CD4-positive, alpha-beta T cell (primary cell): ENCODE results near the gene TLL2. TPM values are rescaled to one million over a fixed set of nuclear protein-coding genes. Genes with fewer than 3 reads are reported as not detected.

Experiments
- ATAC-seq: fragments of 200-7000 bp; cut with Tn5 transposase; one replicate; pipeline ENCODE4 v1.10.0; 2022; ENCODE audit warnings: mild to moderate bottlenecking; ENCODE audit not compliant: poor library complexity
- CTCF ChIA-PET: fragments of 350-600 bp; sonication (Branson Sonifier 250); formaldehyde crosslinking; loops from one replicate; lab custom pipeline; 2021; ENCODE audit warnings: antibody characterized with exemption, inconsistent platforms; lab: Charles Lee
- POLR2A ChIA-PET: fragments of 350-600 bp; sonication (Branson Sonifier 250); formaldehyde crosslinking; loops from one replicate; lab custom pipeline; 2021; ENCODE audit warnings: antibody characterized with exemption, inconsistent platforms; lab: Charles Lee
- DNase-seq, 14 experiments: peaks; one replicate each; pipeline ENCODE4 v3.0.0-alpha.2; 2013 to 2020; ENCODE audit warnings: mixed read lengths in 2 of 14
- H3K27ac ChIP-seq, 2 donors: one replicate each; pipeline versions ENCODE4 v1.5.1 to v1.7.0; 2013; ENCODE audit warnings: low read length in 2 of 2, low read depth in 1 of 2, mild to moderate bottlenecking in 1 of 2
- H3K27me3 ChIP-seq, 2 experiments: 1 replicate in 1 of 2; 2 replicates in 1 of 2; pipeline versions ENCODE4 v1.6.1 to v1.7.0; 2013; ENCODE audit warnings: low read length in 2 of 2, control low read depth in 1 of 2, mild to moderate bottlenecking in 1 of 2, moderate library complexity in 1 of 2; ENCODE audit not compliant: insufficient read depth in 2 of 2, control insufficient read depth in 1 of 2
- H3K36me3 ChIP-seq: one replicate; pipeline ENCODE4 v1.6.1; 2013; ENCODE audit warnings: low read length, control low read depth; ENCODE audit not compliant: insufficient read depth
- H3K4me1 ChIP-seq: one replicate; pipeline ENCODE4 v1.6.1; 2013; ENCODE audit warnings: low read length, control low read depth; ENCODE audit not compliant: insufficient read depth
- H3K4me3 ChIP-seq: one replicate; pipeline ENCODE4 v1.5.1; 2013; ENCODE audit warnings: mild to moderate bottlenecking, low read length, moderate library complexity
- H3K9me3 ChIP-seq, 2 experiments: 1 replicate in 1 of 2; 2 replicates in 1 of 2; pipeline versions ENCODE4 v1.6.1 to v1.7.0; 2013; ENCODE audit warnings: low read length in 2 of 2, mild to moderate bottlenecking in 2 of 2, control low read depth in 1 of 2, moderate library complexity in 1 of 2; ENCODE audit not compliant: control insufficient read depth in 1 of 2, insufficient read depth in 1 of 2
- H3K27ac Mint-ChIP-seq: one replicate; pipeline ENCODE4 v1.8.0; 2020; ENCODE audit warnings: mixed read lengths
- H3K27me3 Mint-ChIP-seq: one replicate; pipeline ENCODE4 v1.8.0; 2021; ENCODE audit warnings: mixed read lengths
- H3K36me3 Mint-ChIP-seq: one replicate; pipeline ENCODE4 v1.8.0; 2021; ENCODE audit warnings: low read depth, mixed read lengths
- H3K4me1 Mint-ChIP-seq: one replicate; pipeline ENCODE4 v1.8.0; 2021; ENCODE audit warnings: low read depth, mixed read lengths
- H3K4me3 Mint-ChIP-seq: one replicate; pipeline ENCODE4 v1.8.0; 2020; ENCODE audit warnings: mild to moderate bottlenecking, mixed read lengths
- H3K9me3 Mint-ChIP-seq: one replicate; pipeline ENCODE4 v1.8.0; 2020; ENCODE audit warnings: mixed read lengths
- CTCF ChIP-seq: fragments of 200-600 bp; IDR thresholded peaks from one replicate; pipeline ENCODE4 v1.8.0; 2022; ENCODE audit warnings: antibody characterized with exemption, mild to moderate bottlenecking
- intact Hi-C, 2 experiments: fragments of 100-400 bp; cut with DNase I in 1 of 2; cut with micrococcal nuclease in 1 of 2; formaldehyde crosslinking; loops; one replicate each; pipeline versions ENCODE4 v1.15.1 to v1.9.0; 2023 to 2025; cut with DNase I, micrococcal nuclease
- total RNA-seq, 174 experiments: library from RNA in 2 of 174; stranded (reverse) in 2 of 174; gene quantifications; one replicate each; pipeline ENCODE4 v1.2.3 and lab custom pipeline; 2021 to 2026

TLL2 gene
- total RNA-seq, 2 experiments from 2014 or later = not detected

DNA sequence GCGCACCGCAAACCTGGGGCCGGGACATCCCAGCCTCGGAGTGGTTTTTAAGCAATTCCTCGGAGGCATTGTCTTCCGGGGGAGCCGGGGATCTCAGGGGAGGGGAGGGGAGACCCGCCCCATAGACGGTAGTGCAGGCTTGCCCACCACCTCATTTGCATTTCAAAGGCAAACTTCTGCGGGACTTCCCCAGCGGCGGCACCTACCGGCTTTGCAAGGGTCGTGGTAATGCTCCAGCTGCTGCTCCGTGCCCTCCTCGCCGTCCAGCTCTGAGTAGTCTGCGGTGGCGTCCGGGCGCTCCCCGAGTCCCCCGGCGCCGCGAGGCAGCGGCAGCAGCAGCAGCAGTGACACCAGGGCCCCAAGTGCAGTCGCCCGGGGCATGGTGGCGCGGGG is 425 bp downstream of the TLL2 start:
- Histone ChIP-seq H3K9me3 (peaks cover 0 to 13% of the 10 kb centered on the region in 2 experiments), H3K27me3 (peaks cover 32 to 33% of the 10 kb centered on the region in 2 experiments), H3K4me1 (peaks cover 23% of the 10 kb centered on the region), H3K4me3 (peak overlapping the region; percentile 52), H3K27ac (no peak overlapping the region), H3K36me3 (no peaks in the 10 kb centered on the region)
- H3K27ac Mint-ChIP-seq = no peak overlapping the region
- peaks cover 49% of the 10 kb centered on the region for H3K27me3 Mint-ChIP-seq
- H3K4me1 Mint-ChIP-seq = peaks cover 10% of the 10 kb centered on the region
- DNase-seq (peak in 8 of 14 experiments; percentile 4 to 77 (median 39)), ATAC-seq (peak; percentile 44)
- TF ChIP-seq CTCF = no peak
- intact Hi-C loops = loop anchor here (5.0 to 10.0 kb wide), 2 partner anchors 116 to 118 kb away; no protein-coding TSS in a partner anchor
- peak overlapping the region; percentile 25 for H3K4me3 Mint-ChIP-seq
- CTCF ChIA-PET = interaction anchor here (1.4 kb wide), 1 partner anchor 128 kb away, joined by 3 read pairs; no protein-coding TSS in a partner anchor
- H3K9me3 Mint-ChIP-seq = no peaks in the 10 kb centered on the region
- POLR2A ChIA-PET = interaction anchor here (1.2 kb wide), 1 partner anchor 74 kb away, joined by 4 read pairs; the partner anchor contains the start of gene TM9SF3
- no peaks in the 10 kb centered on the region for H3K36me3 Mint-ChIP-seq

DNA sequence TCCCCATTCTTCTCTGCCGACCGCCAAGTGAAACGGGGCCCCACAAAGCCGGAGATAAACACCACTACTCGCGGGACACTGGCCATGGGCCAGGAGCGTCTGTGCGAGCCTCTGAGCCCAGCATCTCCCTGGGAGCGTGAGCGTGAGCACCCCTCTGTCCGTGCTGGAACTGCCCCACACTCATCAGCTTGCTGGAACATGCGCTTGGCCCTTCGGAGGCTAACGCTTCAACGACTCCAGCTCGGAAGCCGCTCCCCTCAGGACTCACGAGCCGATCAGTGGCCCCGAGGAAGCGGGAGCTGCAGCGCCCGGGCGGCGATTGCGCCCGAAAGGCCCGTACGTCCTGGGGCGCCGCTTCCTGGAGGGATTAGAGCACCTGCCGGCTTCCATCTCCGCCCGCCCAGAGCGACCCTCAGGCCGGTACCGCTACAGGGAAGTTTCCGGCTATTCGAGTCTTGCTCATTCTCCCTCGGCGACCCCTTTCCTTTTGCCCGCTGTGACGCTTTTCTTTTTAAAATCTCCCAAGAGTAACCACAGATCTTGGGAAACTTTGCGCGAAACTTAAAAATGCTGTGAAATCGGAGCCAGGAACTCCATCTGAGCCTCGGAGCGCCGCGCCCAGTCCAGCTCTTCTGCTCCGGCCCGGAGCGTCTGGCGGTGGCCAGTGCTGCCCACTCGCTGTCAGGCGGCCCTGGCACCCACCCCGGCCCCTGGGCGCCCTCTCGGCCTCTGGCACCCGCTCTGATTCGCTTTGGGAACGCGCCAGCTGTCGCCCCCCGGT is 1.0 kb downstream of the TLL2 start:
- Histone ChIP-seq H3K4me3 (peak overlapping the region; percentile 52), H3K36me3 (no peaks in the 10 kb centered on the region), H3K9me3 (peaks cover 0 to 13% of the 10 kb centered on the region in 2 experiments), H3K27ac (no peak overlapping the region), H3K27me3 (peaks cover 33 to 34% of the 10 kb centered on the region in 2 experiments), H3K4me1 (peaks cover 23% of the 10 kb centered on the region)
- intact Hi-C loops = loop anchor here (5.0 to 10.0 kb wide), 2 partner anchors 115 to 118 kb away; no protein-coding TSS in a partner anchor
- no peak for ATAC-seq
- peak in 3 of 14 experiments; percentile 14 to 30 (median 27) for DNase-seq
- Mint-ChIP-seq H3K36me3 (no peaks in the 10 kb centered on the region), H3K4me1 (peaks cover 10% of the 10 kb centered on the region), H3K27ac (no peak overlapping the region), H3K9me3 (no peaks in the 10 kb centered on the region), H3K27me3 (peaks cover 49% of the 10 kb centered on the region), H3K4me3 (peak overlapping the region; percentile 72)
- ChIA-PET POLR2A (no interaction called here), CTCF (no interaction called here)
- no peak for TF ChIP-seq CTCF

- H3K4me3 Mint-ChIP-seq = peak overlapping the region; percentile 9
- H3K9me3 Mint-ChIP-seq = no peaks in the 10 kb centered on the region
- POLR2A ChIA-PET = no interaction called here
Observed at GRCh38 chr10:96511044-96511945, 2.4 kb downstream of the TLL2 start.

More at GRCh38 chr10:96511044-96511945, 2.4 kb downstream of the TLL2 start:
- Histone ChIP-seq H3K4me3 (no peak overlapping the region), H3K9me3 (peaks cover 0 to 13% of the 10 kb centered on the region in 2 experiments), H3K27ac (no peak overlapping the region), H3K36me3 (no peaks in the 10 kb centered on the region), H3K27me3 (peaks cover 33 to 34% of the 10 kb centered on the region in 2 experiments), H3K4me1 (peaks cover 23% of the 10 kb centered on the region)
- peak; percentile 30 for TF ChIP-seq CTCF
- Mint-ChIP-seq H3K4me1 (peaks cover 10% of the 10 kb centered on the region), H3K27ac (no peak overlapping the region), H3K36me3 (no peaks in the 10 kb centered on the region), H3K27me3 (peaks cover 44% of the 10 kb centered on the region)
- DNase-seq (peak in 4 of 14 experiments; percentile 13 to 35 (median 22)), ATAC-seq (no peak)
- CTCF ChIA-PET = no interaction called here
- intact Hi-C loops = loop anchor here (5.0 to 10.0 kb wide), 2 partner anchors 114 to 116 kb away; no protein-coding TSS in a partner anchor
